ENCODE measurements around the gene CRB1.

CRB1 gene

DNA sequence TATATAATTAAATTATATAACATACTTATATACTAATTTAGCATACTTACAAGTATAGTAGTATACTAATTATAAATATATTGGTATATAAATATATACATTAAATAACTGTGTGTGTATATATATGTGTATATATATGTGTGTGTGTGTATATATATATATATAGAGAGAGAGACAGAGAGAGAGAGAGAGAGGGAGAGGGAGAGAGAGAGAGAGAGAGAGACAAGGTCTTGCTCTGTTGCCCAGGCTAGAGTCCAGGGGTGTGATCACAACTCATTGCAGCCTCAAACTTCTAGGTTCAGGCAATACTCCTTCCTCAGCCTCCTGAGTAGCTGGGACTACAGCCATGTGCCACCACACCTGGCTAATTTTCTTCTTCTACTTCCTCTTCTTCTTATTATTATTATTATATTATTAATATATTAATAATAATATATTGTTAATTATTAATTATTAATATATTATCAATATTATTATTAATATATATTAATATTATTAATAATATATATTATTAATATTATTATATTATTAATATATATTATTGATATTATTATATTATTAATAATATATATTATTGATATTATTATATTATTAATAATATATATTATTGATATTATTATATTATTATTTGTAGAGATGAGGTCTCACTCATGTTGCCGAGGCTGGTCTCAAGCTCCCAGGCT is 185.5 kb downstream of the CRB1 start:
- Histone ChIP-seq H3K79me2 (ENCODE audit: control insufficient read depth, insufficient read depth, low read length, unreplicated experiment) (no peaks in the 10 kb centered on the region), H3K4me1 (ENCODE audit: control insufficient read depth, insufficient read depth, low read length, unreplicated experiment) (peaks cover 3% of the 10 kb centered on the region), H3K27ac (ENCODE audit: low read depth, low read length) (no peak overlapping the region), H3K36me3 (ENCODE audit: insufficient read depth, low read length) (no peaks in the 10 kb centered on the region), H3K4me3 (ENCODE audit: low read depth, low read length) (no peak overlapping the region), H2AFZ (ENCODE audit: low read length, unreplicated experiment) (no peak overlapping the region), H3K27me3 (ENCODE audit: insufficient read depth, low read length) (no peaks in the 10 kb centered on the region)

DNA sequence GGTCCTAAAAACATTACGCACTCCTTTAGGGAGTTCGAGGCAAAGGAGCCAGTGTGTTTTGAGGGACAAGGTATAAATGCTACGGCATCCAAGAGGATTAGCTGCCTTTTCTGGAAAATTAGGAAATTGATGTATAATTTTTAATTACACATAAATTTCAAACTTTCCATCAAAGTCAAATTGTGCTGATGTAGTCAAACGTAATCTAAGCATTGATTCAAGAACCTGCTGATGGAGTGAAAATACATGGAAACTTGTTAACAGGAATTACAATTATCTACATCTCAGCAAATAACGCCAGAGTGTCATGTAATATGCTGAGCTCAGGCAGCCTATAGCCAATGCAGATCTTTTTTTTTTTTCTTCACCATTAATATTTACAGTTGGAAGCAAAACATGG is 194.5 kb downstream of the CRB1 start:
- Histone ChIP-seq H3K27me3 (ENCODE audit: insufficient read depth, low read length) (no peaks in the 10 kb centered on the region), H3K79me2 (ENCODE audit: control insufficient read depth, insufficient read depth, low read length, unreplicated experiment) (no peaks in the 10 kb centered on the region), H3K36me3 (ENCODE audit: insufficient read depth, low read length) (no peaks in the 10 kb centered on the region), H3K4me1 (ENCODE audit: control insufficient read depth, insufficient read depth, low read length, unreplicated experiment) (peaks cover 17% of the 10 kb centered on the region), H3K27ac (ENCODE audit: low read depth, low read length) (no peak overlapping the region), H3K4me3 (ENCODE audit: low read depth, low read length) (no peak overlapping the region), H2AFZ (ENCODE audit: low read length, unreplicated experiment) (no peak overlapping the region)

DNA sequence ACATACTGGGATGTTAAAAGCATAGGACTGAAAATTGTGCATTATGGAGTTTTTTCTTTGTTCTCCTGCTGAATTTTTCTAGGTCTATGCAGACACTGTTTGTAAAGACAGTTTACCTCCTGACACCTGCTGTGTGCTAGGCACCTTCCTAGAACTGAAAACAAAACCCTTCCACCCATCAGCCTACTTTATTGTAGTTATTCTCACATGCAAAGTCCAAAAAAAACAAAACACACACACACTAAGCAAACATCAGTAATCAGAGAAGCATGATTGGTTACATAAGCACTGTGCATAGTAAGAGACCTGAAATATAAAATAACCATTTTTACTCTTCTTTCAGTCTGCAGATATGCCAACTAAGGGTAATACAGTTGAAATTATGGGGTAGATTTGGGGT is 195.1 kb downstream of the CRB1 start:
- no peak overlapping the region for H3K27ac ChIP-seq (ENCODE audit: low read depth, low read length)
- H3K4me3 ChIP-seq (ENCODE audit: low read depth, low read length) = no peak overlapping the region

DNA sequence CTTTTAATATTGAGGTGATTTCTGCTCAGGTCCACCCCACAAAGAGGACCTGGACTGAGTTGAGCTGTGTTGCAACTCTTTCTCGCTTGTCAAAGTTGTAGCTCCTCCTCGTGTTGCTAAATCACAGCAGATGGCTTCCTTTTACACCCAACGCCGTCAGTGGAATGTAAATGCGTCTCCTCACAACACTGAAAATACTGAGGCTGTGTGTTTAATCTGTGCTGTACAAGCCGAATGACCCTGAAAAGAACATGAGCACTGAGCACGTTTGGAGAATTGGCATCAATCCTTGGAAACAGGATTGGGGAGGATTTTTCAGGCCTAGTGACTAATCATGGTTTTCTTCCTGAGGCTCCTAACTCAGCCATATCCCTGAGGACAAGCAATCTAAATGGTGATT is 196.0 kb downstream of the CRB1 start:
- Histone ChIP-seq H3K79me2 (ENCODE audit: control insufficient read depth, insufficient read depth, low read length, unreplicated experiment) (no peaks in the 10 kb centered on the region), H3K4me1 (ENCODE audit: control insufficient read depth, insufficient read depth, low read length, unreplicated experiment) (peaks cover 17% of the 10 kb centered on the region), H3K27me3 (ENCODE audit: insufficient read depth, low read length) (no peaks in the 10 kb centered on the region), H3K36me3 (ENCODE audit: insufficient read depth, low read length) (no peaks in the 10 kb centered on the region), H3K4me3 (ENCODE audit: low read depth, low read length) (peak overlapping the region; percentile 31; the same call in 1 of the 2 replicates), H3K27ac (ENCODE audit: low read depth, low read length) (peak overlapping the region; percentile 59), H2AFZ (ENCODE audit: low read length, unreplicated experiment) (peak overlapping the region; percentile 72)

More for the DNA sequence above, 195.1 kb downstream of the CRB1 start:
- Histone ChIP-seq H3K36me3 (ENCODE audit: insufficient read depth, low read length) (no peaks in the 10 kb centered on the region), H3K4me1 (ENCODE audit: control insufficient read depth, insufficient read depth, low read length, unreplicated experiment) (peaks cover 17% of the 10 kb centered on the region), H3K27me3 (ENCODE audit: insufficient read depth, low read length) (no peaks in the 10 kb centered on the region), H3K79me2 (ENCODE audit: control insufficient read depth, insufficient read depth, low read length, unreplicated experiment) (no peaks in the 10 kb centered on the region), H2AFZ (ENCODE audit: low read length, unreplicated experiment) (no peak overlapping the region)

DNA sequence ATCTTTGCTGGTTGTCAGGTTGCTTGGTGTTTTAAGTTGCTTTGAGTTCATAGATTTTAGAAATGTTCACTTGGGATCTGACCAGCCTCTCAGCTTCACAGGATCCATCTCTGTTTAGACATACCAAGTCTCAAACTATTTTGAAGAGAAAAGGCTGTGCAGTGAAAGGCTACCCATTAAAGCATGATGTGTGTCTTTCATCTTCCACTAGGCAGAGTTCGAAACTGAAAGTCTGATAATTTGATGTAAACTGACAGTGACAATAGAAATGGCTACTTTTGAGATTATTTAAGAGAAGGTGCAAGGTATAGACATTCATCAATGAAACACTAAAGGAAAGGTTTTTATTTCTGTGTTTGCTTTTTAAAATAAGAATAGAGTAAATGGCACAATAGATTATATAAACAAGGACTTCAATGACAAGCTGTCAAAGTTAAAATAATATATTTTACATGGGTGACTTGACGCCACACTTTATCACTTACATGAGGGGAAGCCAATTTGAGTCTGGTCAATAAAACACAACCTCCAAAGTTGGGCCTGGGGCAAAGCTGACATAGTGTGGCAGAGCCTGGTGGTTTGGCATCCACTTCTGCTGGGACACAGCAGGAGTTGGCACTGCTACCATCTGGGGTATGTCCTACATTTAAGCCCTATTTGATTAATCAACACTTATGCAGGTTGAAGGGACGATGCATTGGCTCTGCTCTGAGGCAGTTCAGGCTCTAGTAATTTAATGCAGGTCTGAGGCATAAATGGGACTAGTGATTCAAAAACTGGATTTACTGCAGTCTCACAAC is 197.7 kb downstream of the CRB1 start:
- Histone ChIP-seq H3K36me3 (ENCODE audit: insufficient read depth, low read length) (no peaks in the 10 kb centered on the region), H3K4me3 (ENCODE audit: low read depth, low read length) (no peak overlapping the region), H3K27ac (ENCODE audit: low read depth, low read length) (no peak overlapping the region), H3K79me2 (ENCODE audit: control insufficient read depth, insufficient read depth, low read length, unreplicated experiment) (no peaks in the 10 kb centered on the region), H3K27me3 (ENCODE audit: insufficient read depth, low read length) (no peaks in the 10 kb centered on the region), H2AFZ (ENCODE audit: low read length, unreplicated experiment) (no peak overlapping the region), H3K4me1 (ENCODE audit: control insufficient read depth, insufficient read depth, low read length, unreplicated experiment) (peaks cover 17% of the 10 kb centered on the region)

DNA sequence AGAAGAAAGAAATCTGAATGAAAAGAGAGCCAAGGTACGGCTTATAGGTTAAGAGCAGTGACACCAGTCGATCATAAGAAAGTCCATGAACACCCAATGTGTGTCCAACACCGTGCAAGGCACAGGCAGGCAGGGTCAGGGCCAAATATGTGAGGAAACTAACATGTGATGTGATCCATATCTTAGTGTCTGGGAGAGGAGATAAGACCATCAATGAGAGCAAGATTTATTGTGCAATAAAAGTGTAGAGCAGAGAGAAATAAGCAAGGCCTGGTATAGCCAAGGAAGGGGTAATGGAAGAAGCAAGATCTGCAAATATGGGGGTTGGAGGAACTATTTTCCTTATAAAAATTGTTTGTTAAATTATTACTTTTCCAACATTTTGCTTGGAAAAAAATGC is 198.8 kb downstream of the CRB1 start:
- Histone ChIP-seq H3K27ac (ENCODE audit: low read depth, low read length) (no peak overlapping the region), H3K79me2 (ENCODE audit: control insufficient read depth, insufficient read depth, low read length, unreplicated experiment) (no peaks in the 10 kb centered on the region), H3K4me1 (ENCODE audit: control insufficient read depth, insufficient read depth, low read length, unreplicated experiment) (peaks cover 17% of the 10 kb centered on the region), H3K36me3 (ENCODE audit: insufficient read depth, low read length) (no peaks in the 10 kb centered on the region), H2AFZ (ENCODE audit: low read length, unreplicated experiment) (no peak overlapping the region), H3K27me3 (ENCODE audit: insufficient read depth, low read length) (no peaks in the 10 kb centered on the region), H3K4me3 (ENCODE audit: low read depth, low read length) (no peak overlapping the region)

DNA sequence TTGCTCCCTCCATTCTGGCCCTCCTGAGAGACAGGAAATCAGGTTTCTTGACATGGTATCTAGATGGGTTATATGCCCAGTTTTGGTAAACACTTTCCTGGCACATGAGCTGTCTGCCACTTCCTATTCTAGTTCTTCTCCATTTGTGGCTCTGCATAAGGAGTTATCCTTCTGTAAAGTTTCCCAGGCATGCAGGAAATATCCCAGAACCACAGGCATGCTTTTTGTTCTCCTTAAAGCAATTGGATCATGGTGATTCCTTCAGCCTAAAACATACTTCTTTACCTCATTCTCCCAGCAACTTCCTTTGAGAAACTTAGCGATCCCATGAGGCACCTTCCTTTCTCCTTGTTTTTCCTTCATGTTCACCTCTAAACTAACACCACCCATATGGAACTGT is 199.8 kb downstream of the CRB1 start:
- Histone ChIP-seq H2AFZ (ENCODE audit: low read length, unreplicated experiment) (no peak overlapping the region), H3K4me1 (ENCODE audit: control insufficient read depth, insufficient read depth, low read length, unreplicated experiment) (peaks cover 17% of the 10 kb centered on the region), H3K4me3 (ENCODE audit: low read depth, low read length) (no peak overlapping the region)

DNA sequence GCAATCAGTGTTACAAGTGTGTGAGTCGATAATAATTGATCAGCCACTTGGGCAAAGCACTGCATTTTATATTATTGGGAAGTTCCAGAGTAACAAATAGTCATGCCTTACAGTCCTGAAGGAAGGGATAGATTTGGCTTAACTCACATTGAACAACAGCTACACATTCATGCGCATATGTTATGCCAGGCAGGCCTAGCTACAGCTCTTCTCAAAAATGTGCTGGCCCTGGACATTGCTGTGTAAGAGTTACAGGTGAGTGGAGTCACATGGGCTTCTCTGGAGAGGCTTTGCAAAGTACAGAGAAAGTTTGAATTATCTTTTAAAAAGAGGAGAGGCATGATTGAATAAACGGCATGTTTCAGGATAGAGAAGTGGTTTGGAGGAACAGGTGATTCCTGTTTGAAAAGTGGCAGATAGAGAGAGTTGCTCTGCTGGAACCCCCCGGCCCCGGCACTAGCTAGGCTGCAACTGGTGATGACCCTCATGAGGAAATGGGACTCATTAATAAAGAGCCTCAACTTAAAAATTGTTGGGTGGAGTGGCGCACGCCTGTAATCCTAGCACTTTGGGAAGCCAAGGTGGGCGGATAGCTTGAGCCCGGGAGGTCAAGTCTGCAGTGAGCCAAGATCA is 200.6 kb downstream of the CRB1 start:
- H3K79me2 ChIP-seq (ENCODE audit: control insufficient read depth, insufficient read depth, low read length, unreplicated experiment) = no peaks in the 10 kb centered on the region
- H3K27ac ChIP-seq (ENCODE audit: low read depth, low read length) = no peak overlapping the region
- no peak overlapping the region for H2AFZ ChIP-seq (ENCODE audit: low read length, unreplicated experiment)
- H3K4me3 ChIP-seq (ENCODE audit: low read depth, low read length) = no peak overlapping the region
- peaks cover 9% of the 10 kb centered on the region for H3K4me1 ChIP-seq (ENCODE audit: control insufficient read depth, insufficient read depth, low read length, unreplicated experiment)
- no peaks in the 10 kb centered on the region for H3K36me3 ChIP-seq (ENCODE audit: insufficient read depth, low read length)
- H3K27me3 ChIP-seq (ENCODE audit: insufficient read depth, low read length) = no peaks in the 10 kb centered on the region

More for the DNA sequence above, 199.8 kb downstream of the CRB1 start:
- Histone ChIP-seq H3K36me3 (ENCODE audit: insufficient read depth, low read length) (no peaks in the 10 kb centered on the region), H3K79me2 (ENCODE audit: control insufficient read depth, insufficient read depth, low read length, unreplicated experiment) (no peaks in the 10 kb centered on the region), H3K27ac (ENCODE audit: low read depth, low read length) (no peak overlapping the region), H3K27me3 (ENCODE audit: insufficient read depth, low read length) (no peaks in the 10 kb centered on the region)

DNA sequence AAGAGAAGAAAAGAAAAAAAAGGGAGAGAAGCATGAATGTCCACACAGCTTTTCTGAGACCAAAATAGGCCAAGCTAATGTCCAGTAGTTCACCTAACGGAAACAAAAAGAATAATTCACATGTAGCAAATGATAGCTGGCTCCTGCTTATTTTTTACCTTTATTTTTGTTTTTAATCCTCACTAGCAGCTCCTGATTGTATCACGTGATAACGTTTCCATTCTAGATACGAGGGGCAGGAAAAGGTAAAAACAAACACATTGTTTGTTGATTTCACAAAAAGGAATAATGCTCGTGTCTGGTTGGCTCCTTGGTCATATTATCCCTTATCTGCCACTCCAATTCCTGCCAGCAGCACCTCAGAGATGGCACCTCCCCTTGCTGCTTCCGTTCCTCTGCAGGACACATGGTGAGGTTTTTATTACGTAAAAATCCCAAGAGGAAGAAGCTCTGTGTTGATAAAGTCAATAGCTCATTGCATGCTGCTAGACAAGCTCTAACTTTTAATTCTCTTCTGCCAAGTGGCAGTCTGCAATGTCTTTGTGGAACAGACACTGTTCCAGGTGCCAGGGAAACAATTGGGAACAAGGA is 201.7 kb downstream of the CRB1 start:
- H3K79me2 ChIP-seq (ENCODE audit: control insufficient read depth, insufficient read depth, low read length, unreplicated experiment) = no peaks in the 10 kb centered on the region
- no peaks in the 10 kb centered on the region for H3K4me1 ChIP-seq (ENCODE audit: control insufficient read depth, insufficient read depth, low read length, unreplicated experiment)
- H3K27ac ChIP-seq (ENCODE audit: low read depth, low read length) = no peak overlapping the region
- no peaks in the 10 kb centered on the region for H3K27me3 ChIP-seq (ENCODE audit: insufficient read depth, low read length)
- H3K36me3 ChIP-seq (ENCODE audit: insufficient read depth, low read length) = no peaks in the 10 kb centered on the region
- no peak overlapping the region for H2AFZ ChIP-seq (ENCODE audit: low read length, unreplicated experiment)
- H3K4me3 ChIP-seq (ENCODE audit: low read depth, low read length) = no peak overlapping the region

DNA sequence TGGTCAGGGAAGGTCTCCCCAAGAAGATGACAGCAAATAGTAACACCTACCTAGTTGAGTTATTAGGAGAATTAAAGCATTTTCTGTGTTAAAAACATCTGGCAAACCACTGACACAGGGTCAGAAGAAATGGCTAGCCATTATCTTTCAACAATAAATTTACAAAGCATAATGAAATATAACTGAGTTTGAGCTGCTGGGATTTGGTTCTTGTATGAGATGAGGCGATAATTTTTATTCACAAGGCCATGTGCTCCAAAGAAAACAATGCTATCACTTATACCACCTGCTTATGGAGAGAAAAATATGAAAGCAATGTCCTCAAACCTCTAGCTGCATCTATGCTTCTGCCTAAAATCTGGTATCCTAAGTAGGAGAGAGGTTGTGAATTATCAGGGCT is 202.3 kb downstream of the CRB1 start:
- Histone ChIP-seq H3K4me3 (ENCODE audit: low read depth, low read length) (no peak overlapping the region), H3K27ac (ENCODE audit: low read depth, low read length) (no peak overlapping the region), H3K27me3 (ENCODE audit: insufficient read depth, low read length) (no peaks in the 10 kb centered on the region), H2AFZ (ENCODE audit: low read length, unreplicated experiment) (no peak overlapping the region), H3K79me2 (ENCODE audit: control insufficient read depth, insufficient read depth, low read length, unreplicated experiment) (no peaks in the 10 kb centered on the region), H3K4me1 (ENCODE audit: control insufficient read depth, insufficient read depth, low read length, unreplicated experiment) (no peaks in the 10 kb centered on the region), H3K36me3 (ENCODE audit: insufficient read depth, low read length) (no peaks in the 10 kb centered on the region)
